Transverse colon (tissue), 4 donors: ENCODE data around the gene TTC28. TPM values are rescaled to one million over a fixed set of nuclear protein-coding genes. Genes with fewer than 3 reads are reported as not detected.

Experiments used
- DNase-seq: peaks from one replicate; pipeline ENCODE4 v3.0.0-alpha.2; 2019
- H3K27ac ChIP-seq, 4 donors: fragments of 200-600 bp; sonication (generic); 2 replicates each; pipeline ENCODE4 v1.5.1; 2016 to 2018; ENCODE audit warnings: inconsistent platforms in 4 of 4
- H3K27me3 ChIP-seq: fragments of 200-600 bp; sonication (generic); 2 replicates; pipeline ENCODE4 v1.5.1; 2017; ENCODE audit warnings: inconsistent platforms
- H3K36me3 ChIP-seq, 4 donors: fragments of 200-600 bp; sonication (generic); 2 replicates each; pipeline ENCODE4 v1.5.1; 2017 to 2019; ENCODE audit warnings: inconsistent platforms in 4 of 4
- H3K4me1 ChIP-seq, 4 donors: fragments of 200-600 bp; sonication (generic); 2 replicates each; pipeline ENCODE4 v1.5.1; 2017 to 2020; ENCODE audit warnings: inconsistent platforms in 4 of 4
- H3K4me3 ChIP-seq, 4 donors: fragments of 200-600 bp; sonication (generic); 1 replicate in 1 of 4; 2 replicates in 3 of 4; pipeline versions ENCODE4 v1.5.1 to v1.6.1; 2017 to 2019; ENCODE audit warnings: inconsistent platforms in 4 of 4
- H3K9me3 ChIP-seq, 2 donors: fragments of 200-600 bp; sonication (generic); 2 replicates each; pipeline ENCODE4 v1.5.1; 2017 to 2019; ENCODE audit warnings: inconsistent platforms in 2 of 2
- CTCF ChIP-seq, 5 experiments: fragments of 200-600 bp in 3 of 5; fragments of 450-650 bp in 2 of 5; sonication (generic) in 3 of 5; IDR thresholded peaks; 1 replicate in 2 of 5; 2 replicates in 3 of 5; pipeline ENCODE4 v1.5.1; 2016 to 2017; ENCODE audit warnings: antibody characterized with exemption in 5 of 5, inconsistent platforms in 3 of 5, mild to moderate bottlenecking in 2 of 5, moderate library complexity in 1 of 5
- EP300 ChIP-seq: sonication (generic); formaldehyde crosslinking; IDR thresholded peaks from one replicate; pipeline ENCODE4 v1.6.1; 2017; ENCODE audit warnings: antibody characterized with exemption, low read depth
- POLR2A ChIP-seq: fragments of 450-650 bp; IDR thresholded peaks from one replicate; pipeline ENCODE4 v1.6.1; 2016; ENCODE audit warnings: antibody characterized with exemption, mild to moderate bottlenecking, moderate library complexity
- POLR2AphosphoS5 ChIP-seq, 3 donors: sonication (generic); formaldehyde crosslinking; IDR thresholded peaks; one replicate each; pipeline ENCODE4 v1.6.1; 2016; ENCODE audit warnings: antibody characterized with exemption in 3 of 3
- WGBS, 2 donors: methylation state at CpG; one replicate each; pipeline ENCODE4 v1.1.5; 2018; ENCODE audit warnings: low coverage in 1 of 2; 5-methylcytosine and 5-hydroxymethylcytosine counted together
- in situ Hi-C, 4 donors: fragments of 200-750 bp; cut with MboI; loops; one replicate each; pipeline versions ENCODE4 v1.15.0 to v1.15.1; 2017; ENCODE audit warnings: low sequenced_read_pairs in 3 of 4, low pct_ligation_motif_present in 1 of 4, low pct_unique_long_range_greater_than_20kb in 1 of 4
- intact Hi-C: fragments of 100-400 bp; cut with DNase I; formaldehyde crosslinking; loops from one replicate; pipeline ENCODE4 v1.15.1; 2023; ENCODE audit warnings: low total_unique reads
- total RNA-seq, 4 donors: library from RNA; depleted of rRNA; stranded (reverse); fragments of >200 nt; gene quantifications; one replicate each; pipeline ENCODE4 v1.1.0, GENCODE V29; 2016

Gene TTC28
- total RNA-seq, 4 donors from 2014 or later, result 7.6 to 84.2 (median 12.4) TPM

GRCh38 chr22:28025333-28025732 is 654.3 kb downstream of the TTC28 start:
- Histone ChIP-seq H3K27ac (no peak overlapping the region), H3K27me3 (no peaks in the 10 kb centered on the region), H3K9me3 (no peaks in the 10 kb centered on the region), H3K4me3 (no peak overlapping the region), H3K4me1 (peaks cover 6 to 41% (median 26%) of the 10 kb centered on the region in 4 donors), H3K36me3 (no peaks in the 10 kb centered on the region)
- TF ChIP-seq EP300 (no peak), POLR2AphosphoS5 (IDR thresholded peaks at IDR 0.05) (no peak), POLR2A (no peak)
- intact Hi-C loops, result no loop called here
- 80 to 89% methylated on average over 1 to 7 of the region's 7 CpGs for WGBS, 2 donors
- DNase-seq, result no peak
- in situ Hi-C loops, result loop anchor here in 3 of 4 donors (10.0 to 25.0 kb wide), 2 partner anchors 569 to 812 kb away; no protein-coding TSS in a partner anchor

- no peak for DNase-seq
Measured at GRCh38 chr22:28024422-28024888, 655.2 kb downstream of the TTC28 start.

GRCh38 chr22:28023774-28024173 is 655.9 kb downstream of the TTC28 start:
- in situ Hi-C loops, result loop anchor here in 2 of 4 donors (10.0 to 25.0 kb wide), 2 partner anchors 571 to 814 kb away; no protein-coding TSS in a partner anchor
- WGBS, 2 donors, result 76 to 80% methylated on average over 5 of the region's 5 CpGs
- Histone ChIP-seq H3K27ac (no peak overlapping the region), H3K9me3 (no peaks in the 10 kb centered on the region), H3K4me3 (no peak overlapping the region), H3K4me1 (peaks cover 8 to 28% (median 18%) of the 10 kb centered on the region in 4 donors), H3K36me3 (no peaks in the 10 kb centered on the region), H3K27me3 (no peaks in the 10 kb centered on the region)
- no peak for DNase-seq
- TF ChIP-seq CTCF (IDR thresholded peaks at IDR 0.05) (no peak), EP300 (no peak), POLR2AphosphoS5 (IDR thresholded peaks at IDR 0.05) (no peak), POLR2A (no peak)
- intact Hi-C loops, result no loop called here

More at GRCh38 chr22:28024422-28024888, 655.2 kb downstream of the TTC28 start:
- 95% methylated on average over 4 of the region's 4 CpGs; no CpG with 5 or more reads in 1 of the 2 donors for WGBS, 2 donors
- Histone ChIP-seq H3K4me1 (peaks cover 8 to 35% (median 25%) of the 10 kb centered on the region in 4 donors), H3K4me3 (no peak overlapping the region), H3K9me3 (no peaks in the 10 kb centered on the region), H3K27me3 (no peaks in the 10 kb centered on the region), H3K36me3 (no peaks in the 10 kb centered on the region), H3K27ac (no peak overlapping the region)
- intact Hi-C loops (no loop called here), in situ Hi-C loops (loop anchor here in 2 of 4 donors (10.0 to 25.0 kb wide), 2 partner anchors 570 to 813 kb away; no protein-coding TSS in a partner anchor)
- TF ChIP-seq POLR2AphosphoS5 (IDR thresholded peaks at IDR 0.05) (no peak), CTCF (IDR thresholded peaks at IDR 0.05) (no peak), POLR2A (no peak), EP300 (no peak)

GRCh38 chr22:28023036-28023435 is 656.6 kb downstream of the TTC28 start:
- H3K4me1 ChIP-seq, result peaks cover 7 to 20% (median 12%) of the 10 kb centered on the region in 4 donors
- no peaks in the 10 kb centered on the region for H3K9me3 ChIP-seq
- H3K27me3 ChIP-seq, result no peaks in the 10 kb centered on the region
- intact Hi-C loops (no loop called here), in situ Hi-C loops (loop anchor here in 2 of 4 donors (10.0 to 25.0 kb wide), 2 partner anchors 572 to 814 kb away; no protein-coding TSS in a partner anchor)
- 93% methylated on average over 5 of the region's 5 CpGs; no CpG with 5 or more reads in 1 of the 2 donors for WGBS, 2 donors
- TF ChIP-seq CTCF (IDR thresholded peaks at IDR 0.05), result no peak
- H3K27ac ChIP-seq, result no peak overlapping the region
- no peak overlapping the region for H3K4me3 ChIP-seq
- no peaks in the 10 kb centered on the region for H3K36me3 ChIP-seq
- DNase-seq, result no peak
